GM12864 (cell line): Measurements from ENCODE around the gene IFITM5.
"Not testable (repeated sequence)": the region's sequence is repeated elsewhere in the genome, so short reads cannot be mapped to it uniquely, and the experiment has no call there.

Source experiments
- DNase-seq: peaks from one replicate; pipeline ENCODE4 v3.0.0-alpha.2; 2011; ENCODE audit warnings: low read depth
- H3K4me3 ChIP-seq: 2 replicates; pipeline ENCODE4 v1.5.1; 2011; ENCODE audit warnings: mild to moderate bottlenecking, low read depth, low read length, control low read depth
- TF ChIP-seq, protein P1 (sequence below): IDR thresholded peaks from 2 replicates; pipeline ENCODE4 v1.5.1; 2011; ENCODE audit warnings: low read depth, mild to moderate bottlenecking, moderate library complexity, low read length, control low read depth, inconsistent platforms; ENCODE audit errors: missing control alignments

The IFITM5 gene

DNA sequence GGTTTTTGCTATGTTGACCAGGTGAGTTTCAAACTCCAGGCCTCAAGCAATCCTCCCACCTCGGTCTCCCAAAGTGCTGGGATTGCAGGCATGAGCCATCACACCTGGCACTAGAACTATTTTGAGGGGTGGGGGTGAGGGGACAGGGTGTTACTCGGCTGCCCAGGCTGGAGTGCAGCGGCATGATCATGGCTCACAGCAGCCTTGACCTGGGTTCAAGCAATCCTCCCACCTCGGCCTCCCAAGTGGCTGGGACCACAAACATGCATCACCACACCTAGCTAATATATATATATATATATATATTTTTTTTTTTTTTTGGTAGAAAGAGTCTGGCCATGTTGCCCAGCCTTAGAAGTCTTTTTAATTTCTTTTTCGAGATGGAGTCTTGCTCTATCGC, 38.4 kb upstream of the IFITM5 start:
- H3K4me3 ChIP-seq = no peak overlapping the region
- TF ChIP-seq, protein P1, sequence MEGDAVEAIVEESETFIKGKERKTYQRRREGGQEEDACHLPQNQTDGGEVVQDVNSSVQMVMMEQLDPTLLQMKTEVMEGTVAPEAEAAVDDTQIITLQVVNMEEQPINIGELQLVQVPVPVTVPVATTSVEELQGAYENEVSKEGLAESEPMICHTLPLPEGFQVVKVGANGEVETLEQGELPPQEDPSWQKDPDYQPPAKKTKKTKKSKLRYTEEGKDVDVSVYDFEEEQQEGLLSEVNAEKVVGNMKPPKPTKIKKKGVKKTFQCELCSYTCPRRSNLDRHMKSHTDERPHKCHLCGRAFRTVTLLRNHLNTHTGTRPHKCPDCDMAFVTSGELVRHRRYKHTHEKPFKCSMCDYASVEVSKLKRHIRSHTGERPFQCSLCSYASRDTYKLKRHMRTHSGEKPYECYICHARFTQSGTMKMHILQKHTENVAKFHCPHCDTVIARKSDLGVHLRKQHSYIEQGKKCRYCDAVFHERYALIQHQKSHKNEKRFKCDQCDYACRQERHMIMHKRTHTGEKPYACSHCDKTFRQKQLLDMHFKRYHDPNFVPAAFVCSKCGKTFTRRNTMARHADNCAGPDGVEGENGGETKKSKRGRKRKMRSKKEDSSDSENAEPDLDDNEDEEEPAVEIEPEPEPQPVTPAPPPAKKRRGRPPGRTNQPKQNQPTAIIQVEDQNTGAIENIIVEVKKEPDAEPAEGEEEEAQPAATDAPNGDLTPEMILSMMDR = no peak
- no peak for DNase-seq

DNA sequence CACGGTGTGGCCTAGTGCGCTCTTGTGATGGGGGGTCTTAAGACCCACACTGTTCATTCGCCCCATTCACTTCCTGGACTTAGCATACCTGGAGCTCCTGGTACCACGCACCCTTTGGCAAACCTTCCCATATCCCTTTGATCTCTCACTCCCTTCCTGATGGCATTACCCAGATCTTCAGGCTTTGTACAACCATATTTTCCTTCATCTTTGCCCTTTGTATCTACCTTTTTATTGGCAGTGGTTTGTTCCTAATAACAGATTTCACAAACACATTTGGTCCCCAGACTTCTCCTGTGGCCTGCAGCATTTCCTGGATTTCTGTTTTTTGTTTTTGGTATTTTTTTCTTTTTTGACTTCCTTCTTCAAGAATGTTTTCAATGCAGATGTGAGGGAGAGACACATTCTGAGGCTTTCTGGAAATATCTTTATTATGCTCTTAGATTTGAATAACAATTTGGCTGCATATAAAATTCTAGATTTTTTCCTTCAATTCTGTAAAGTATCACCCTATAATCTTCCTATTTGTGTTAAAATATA, 37.4 kb upstream of the IFITM5 start:
- TF ChIP-seq, protein P1 = no peak
- no peak overlapping the region for H3K4me3 ChIP-seq
- DNase-seq = no peak

DNA sequence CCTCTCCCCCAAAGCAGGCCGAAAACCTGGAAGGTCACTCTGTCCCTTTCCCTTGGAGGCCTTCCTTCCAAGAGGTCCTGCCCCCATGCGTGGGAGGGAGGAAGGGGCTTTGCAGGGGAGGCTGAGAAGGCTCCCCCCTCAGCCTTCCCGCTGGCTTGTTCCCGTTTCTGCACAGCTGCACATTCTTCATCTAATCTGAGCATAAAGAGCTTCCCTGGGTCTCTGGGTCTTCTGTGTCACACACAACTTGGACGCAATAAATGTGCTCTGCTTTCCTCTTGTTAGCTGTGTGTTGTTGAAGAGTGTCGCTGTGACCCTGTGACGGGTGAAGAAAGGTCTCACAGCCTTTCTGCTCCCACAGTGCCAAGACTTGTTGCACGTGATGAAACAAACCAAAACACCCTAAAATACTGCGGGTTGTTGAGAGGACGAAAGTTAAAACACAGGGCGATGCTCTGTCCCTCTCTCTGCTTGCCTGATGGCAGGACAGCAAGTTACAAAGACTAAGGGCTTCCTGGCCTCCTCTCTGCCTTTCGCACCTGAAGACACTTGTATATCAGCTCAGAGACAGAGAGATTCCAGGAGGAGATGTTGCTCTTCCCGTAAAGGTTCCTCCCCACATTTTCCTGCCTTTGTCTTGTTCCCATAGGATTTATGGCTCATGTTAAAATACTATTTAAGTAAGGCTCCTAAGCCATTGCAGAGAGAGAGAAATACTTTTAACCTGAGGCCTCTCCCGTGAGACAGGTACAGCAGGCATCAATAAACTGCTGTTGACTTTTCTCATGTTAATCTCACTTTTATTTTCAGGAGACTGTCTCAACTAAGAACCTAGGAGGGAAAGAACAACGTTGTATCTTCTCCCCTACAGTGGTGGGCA, 36.7 kb upstream of the IFITM5 start:
- H3K4me3 ChIP-seq = no peak overlapping the region
- DNase-seq = no peak
- TF ChIP-seq, protein P1 = no peak

DNA sequence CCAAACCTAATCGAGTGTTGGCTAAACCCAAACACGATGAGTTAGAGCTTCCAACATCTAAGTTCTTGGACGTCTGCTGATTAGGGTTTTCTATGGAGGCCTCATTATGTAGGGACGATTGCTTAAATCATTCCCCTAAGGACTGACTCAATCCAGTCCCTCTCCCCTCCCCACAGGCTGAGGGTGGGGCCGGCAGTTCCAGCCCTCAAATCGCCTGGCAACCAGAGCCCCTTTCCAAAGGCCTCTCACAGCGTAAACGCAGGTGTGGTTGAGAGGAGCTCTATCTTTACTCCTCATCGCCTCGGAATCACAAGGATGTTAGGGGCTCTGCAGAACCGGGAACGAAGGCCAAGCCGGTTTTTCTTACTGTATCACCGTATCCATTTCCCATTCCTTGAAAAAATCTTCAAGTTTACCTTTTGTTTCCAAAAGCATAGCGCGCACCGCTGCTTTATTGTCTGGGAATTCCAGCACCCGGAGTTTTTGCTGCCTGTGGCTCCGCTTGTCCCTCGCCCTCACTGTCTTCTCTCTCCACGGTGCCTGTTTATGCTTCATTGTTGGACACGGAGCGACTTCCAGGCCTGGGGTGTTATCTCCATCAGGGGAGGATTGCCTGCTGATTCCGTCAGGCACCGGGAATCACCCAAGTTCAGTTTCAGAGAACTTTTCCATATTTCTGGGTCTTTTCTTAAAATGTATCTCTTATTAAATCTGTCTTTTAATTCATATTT, 35.1 kb upstream of the IFITM5 start:
- no peak overlapping the region for H3K4me3 ChIP-seq
- no peak for DNase-seq
- TF ChIP-seq, protein P1 = no peak

DNA sequence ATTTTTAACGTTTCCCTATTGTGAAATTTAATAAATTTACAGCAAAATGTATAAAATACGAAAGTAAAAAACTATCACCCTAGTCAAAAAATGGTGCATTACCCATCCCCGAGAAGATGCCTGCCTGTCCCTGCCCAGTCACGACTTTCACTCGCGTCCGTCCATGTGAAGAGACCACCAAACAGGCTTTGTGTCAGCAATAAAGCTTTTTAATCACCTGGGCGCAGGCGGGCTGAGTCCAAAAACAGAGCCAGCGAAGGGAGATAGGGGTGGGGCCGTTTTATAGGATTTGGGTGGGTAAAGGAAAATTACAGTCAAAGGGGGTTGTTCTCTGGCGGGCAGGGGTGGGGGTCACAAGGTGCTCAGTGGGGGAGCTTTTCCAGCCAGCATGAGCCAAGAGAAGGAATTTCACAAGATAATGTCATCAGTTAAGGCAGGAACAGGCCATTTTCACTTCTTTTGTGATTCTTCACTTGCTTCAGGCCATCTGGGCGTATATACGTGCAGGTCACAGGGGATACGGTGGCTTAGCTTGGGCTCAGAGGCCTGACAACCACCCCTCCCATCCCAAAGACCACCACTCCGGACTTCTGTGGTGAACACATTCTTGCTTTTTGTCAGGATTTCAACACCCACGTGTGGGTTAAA, 34.4 kb upstream of the IFITM5 start:
- not testable (repeated sequence) for DNase-seq, H3K4me3 ChIP-seq

DNA sequence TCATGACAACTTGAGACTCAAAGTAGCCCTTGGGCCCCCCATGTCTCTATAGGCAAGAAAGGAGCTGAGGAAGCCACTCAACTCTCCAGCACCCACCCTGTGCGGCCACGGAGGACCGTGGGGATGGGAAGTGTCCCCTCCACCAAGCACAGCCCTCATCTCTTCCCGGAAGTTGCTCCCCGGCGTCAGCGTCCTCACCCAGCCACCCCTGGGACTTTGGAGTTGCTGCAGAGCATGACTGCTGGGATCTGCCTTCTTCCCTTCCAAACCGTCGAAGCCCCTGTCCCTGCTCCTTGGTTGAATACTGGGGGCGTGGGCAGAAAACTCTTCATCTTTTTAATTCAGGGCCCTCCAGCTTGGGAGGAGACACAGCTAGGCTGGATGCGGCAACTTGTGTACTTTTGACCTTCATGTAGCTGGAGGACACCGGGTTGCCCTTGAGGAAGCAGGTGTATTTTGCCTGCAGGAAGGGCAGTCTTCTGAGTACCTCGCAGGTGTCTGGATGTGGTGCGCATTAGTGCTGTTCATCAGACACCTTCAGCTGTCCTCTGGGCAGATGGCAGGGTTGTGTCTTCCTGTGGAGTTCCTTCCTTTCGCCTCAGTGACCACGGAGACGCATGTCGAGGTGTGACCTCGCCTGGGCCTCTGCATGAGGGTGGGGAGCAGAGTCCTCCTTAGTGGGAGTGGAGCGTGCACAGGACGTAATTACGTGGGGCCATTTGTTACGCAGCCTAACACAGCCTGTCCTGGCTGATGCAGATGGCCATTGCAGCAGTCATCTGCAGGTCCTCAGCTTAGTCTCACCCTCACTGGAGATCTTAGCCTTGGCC, 33.5 kb upstream of the IFITM5 start:
- TF ChIP-seq, protein P1 = no peak
- H3K4me3 ChIP-seq = no peak overlapping the region
- DNase-seq = no peak
